ENCODE results near the gene CD226.
"Not testable (repeated sequence)": the region's sequence is repeated elsewhere in the genome, so short reads cannot be mapped to it uniquely, and the experiment has no call there.

DNA sequence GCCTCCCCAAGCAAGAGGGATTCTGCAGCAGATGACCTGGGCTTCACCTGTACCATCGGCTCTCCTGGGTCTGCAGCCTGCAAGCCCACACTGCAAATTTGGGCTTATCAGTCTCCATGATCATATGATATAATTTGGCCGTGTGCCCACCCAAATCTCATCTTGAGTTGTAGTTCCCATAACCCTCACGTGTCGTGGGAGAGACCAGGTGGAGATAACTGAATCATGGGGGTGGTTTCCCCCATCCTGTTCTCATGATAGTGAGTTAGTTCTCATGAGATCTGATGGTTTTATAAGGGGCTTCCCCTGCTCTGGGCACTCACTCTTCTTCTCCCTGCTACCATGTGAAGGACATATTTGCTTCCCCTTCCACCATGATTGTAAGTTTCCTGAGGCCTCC lies 7.9 kb downstream of the CD226 start:
- not testable (repeated sequence) for TF ChIP-seq CTCF (IDR thresholded peaks at IDR 0.05 in 2 of 3, conservative IDR thresholded peaks at IDR 0.05 in 1 of 3; ENCODE audit: control insufficient read depth in 2 of 3, extremely low read depth in 1 of 3, insufficient read depth in 1 of 3, low read depth in 3 of 3, low read length in 3 of 3); RELA (IDR thresholded peaks at IDR 0.05; ENCODE audit: borderline replicate concordance, partially characterized antibody); EZH2 (IDR thresholded peaks at IDR 0.05; ENCODE audit: borderline replicate concordance, control insufficient read depth, low read depth, low read length); NR2C2 (IDR thresholded peaks at IDR 0.05; ENCODE audit: borderline replicate concordance, control insufficient read depth, insufficient read length, low read depth); SIN3A (IDR thresholded peaks at IDR 0.05; ENCODE audit: low read depth, low read length); REST (IDR thresholded peaks at IDR 0.05; ENCODE audit: low read depth, low read length); RAD21 (IDR thresholded peaks at IDR 0.05; ENCODE audit: insufficient read depth, low read depth, low read length)
- TF ChIP-seq, protein P1, sequence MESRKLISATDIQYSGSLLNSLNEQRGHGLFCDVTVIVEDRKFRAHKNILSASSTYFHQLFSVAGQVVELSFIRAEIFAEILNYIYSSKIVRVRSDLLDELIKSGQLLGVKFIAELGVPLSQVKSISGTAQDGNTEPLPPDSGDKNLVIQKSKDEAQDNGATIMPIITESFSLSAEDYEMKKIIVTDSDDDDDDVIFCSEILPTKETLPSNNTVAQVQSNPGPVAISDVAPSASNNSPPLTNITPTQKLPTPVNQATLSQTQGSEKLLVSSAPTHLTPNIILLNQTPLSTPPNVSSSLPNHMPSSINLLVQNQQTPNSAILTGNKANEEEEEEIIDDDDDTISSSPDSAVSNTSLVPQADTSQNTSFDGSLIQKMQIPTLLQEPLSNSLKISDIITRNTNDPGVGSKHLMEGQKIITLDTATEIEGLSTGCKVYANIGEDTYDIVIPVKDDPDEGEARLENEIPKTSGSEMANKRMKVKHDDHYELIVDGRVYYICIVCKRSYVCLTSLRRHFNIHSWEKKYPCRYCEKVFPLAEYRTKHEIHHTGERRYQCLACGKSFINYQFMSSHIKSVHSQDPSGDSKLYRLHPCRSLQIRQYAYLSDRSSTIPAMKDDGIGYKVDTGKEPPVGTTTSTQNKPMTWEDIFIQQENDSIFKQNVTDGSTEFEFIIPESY (IDR thresholded peaks at IDR 0.05) = not testable (repeated sequence)
- TF ChIP-seq, protein P2, sequence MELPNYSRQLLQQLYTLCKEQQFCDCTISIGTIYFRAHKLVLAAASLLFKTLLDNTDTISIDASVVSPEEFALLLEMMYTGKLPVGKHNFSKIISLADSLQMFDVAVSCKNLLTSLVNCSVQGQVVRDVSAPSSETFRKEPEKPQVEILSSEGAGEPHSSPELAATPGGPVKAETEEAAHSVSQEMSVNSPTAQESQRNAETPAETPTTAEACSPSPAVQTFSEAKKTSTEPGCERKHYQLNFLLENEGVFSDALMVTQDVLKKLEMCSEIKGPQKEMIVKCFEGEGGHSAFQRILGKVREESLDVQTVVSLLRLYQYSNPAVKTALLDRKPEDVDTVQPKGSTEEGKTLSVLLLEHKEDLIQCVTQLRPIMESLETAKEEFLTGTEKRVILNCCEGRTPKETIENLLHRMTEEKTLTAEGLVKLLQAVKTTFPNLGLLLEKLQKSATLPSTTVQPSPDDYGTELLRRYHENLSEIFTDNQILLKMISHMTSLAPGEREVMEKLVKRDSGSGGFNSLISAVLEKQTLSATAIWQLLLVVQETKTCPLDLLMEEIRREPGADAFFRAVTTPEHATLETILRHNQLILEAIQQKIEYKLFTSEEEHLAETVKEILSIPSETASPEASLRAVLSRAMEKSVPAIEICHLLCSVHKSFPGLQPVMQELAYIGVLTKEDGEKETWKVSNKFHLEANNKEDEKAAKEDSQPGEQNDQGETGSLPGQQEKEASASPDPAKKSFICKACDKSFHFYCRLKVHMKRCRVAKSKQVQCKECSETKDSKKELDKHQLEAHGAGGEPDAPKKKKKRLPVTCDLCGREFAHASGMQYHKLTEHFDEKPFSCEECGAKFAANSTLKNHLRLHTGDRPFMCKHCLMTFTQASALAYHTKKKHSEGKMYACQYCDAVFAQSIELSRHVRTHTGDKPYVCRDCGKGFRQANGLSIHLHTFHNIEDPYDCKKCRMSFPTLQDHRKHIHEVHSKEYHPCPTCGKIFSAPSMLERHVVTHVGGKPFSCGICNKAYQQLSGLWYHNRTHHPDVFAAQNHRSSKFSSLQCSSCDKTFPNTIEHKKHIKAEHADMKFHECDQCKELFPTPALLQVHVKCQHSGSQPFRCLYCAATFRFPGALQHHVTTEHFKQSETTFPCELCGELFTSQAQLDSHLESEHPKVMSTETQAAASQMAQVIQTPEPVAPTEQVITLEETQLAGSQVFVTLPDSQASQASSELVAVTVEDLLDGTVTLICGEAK (IDR thresholded peaks at IDR 0.05; ENCODE audit: borderline replicate concordance) = not testable (repeated sequence)
- TF ChIP-seq, protein P3, sequence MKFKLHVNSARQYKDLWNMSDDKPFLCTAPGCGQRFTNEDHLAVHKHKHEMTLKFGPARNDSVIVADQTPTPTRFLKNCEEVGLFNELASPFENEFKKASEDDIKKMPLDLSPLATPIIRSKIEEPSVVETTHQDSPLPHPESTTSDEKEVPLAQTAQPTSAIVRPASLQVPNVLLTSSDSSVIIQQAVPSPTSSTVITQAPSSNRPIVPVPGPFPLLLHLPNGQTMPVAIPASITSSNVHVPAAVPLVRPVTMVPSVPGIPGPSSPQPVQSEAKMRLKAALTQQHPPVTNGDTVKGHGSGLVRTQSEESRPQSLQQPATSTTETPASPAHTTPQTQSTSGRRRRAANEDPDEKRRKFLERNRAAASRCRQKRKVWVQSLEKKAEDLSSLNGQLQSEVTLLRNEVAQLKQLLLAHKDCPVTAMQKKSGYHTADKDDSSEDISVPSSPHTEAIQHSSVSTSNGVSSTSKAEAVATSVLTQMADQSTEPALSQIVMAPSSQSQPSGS (IDR thresholded peaks at IDR 0.05; ENCODE audit: low read length) = peak; percentile 87
